CD14-positive monocyte (primary cell): ENCODE data around the gene MYO15B. TPM values are rescaled to one million over a fixed set of nuclear protein-coding genes. Genes with fewer than 3 reads are reported as not detected.

ENCODE experiments used
- DNase-seq, 3 donors: peaks; one replicate each; pipeline ENCODE4 v3.0.0-alpha.2; 2011 to 2022
- H2AFZ ChIP-seq: 2 replicates; pipeline ENCODE4 v1.6.0; 2012; ENCODE audit warnings: mild to moderate bottlenecking, low read depth, low read length, inconsistent platforms; ENCODE audit not compliant: insufficient read depth, poor library complexity, severe bottlenecking
- H3K27ac ChIP-seq, 2 donors: 1 replicate in 1 of 2; 2 replicates in 1 of 2; pipeline ENCODE4 v1.5.1; 2012 to 2013; ENCODE audit warnings: low read length in 2 of 2, control low read depth in 1 of 2, inconsistent platforms in 1 of 2, low read depth in 1 of 2, mild to moderate bottlenecking in 1 of 2
- H3K27me3 ChIP-seq, 2 donors: one replicate each; pipeline versions ENCODE4 v1.6.0 to v1.6.1; 2011 to 2013; ENCODE audit warnings: low read length in 2 of 2; ENCODE audit not compliant: control insufficient read depth in 2 of 2, insufficient read depth in 2 of 2
- H3K36me3 ChIP-seq, 2 donors: replicated peaks in 1 of 2; 1 replicate in 1 of 2; 2 replicates in 1 of 2; pipeline versions ENCODE4 v1.5.1 to v1.6.1; 2012 to 2013; ENCODE audit warnings: low read length in 2 of 2, control low read depth in 1 of 2, inconsistent platforms in 1 of 2, mild to moderate bottlenecking in 1 of 2; ENCODE audit not compliant: insufficient read depth in 2 of 2, control insufficient read depth in 1 of 2
- H3K4me1 ChIP-seq, 2 donors: 1 replicate in 1 of 2; 2 replicates in 1 of 2; pipeline versions ENCODE4 v1.5.1 to v1.6.1; 2012 to 2013; ENCODE audit warnings: low read length in 2 of 2, control low read depth in 1 of 2, inconsistent platforms in 1 of 2, mild to moderate bottlenecking in 1 of 2, moderate library complexity in 1 of 2; ENCODE audit not compliant: insufficient read depth in 2 of 2, control insufficient read depth in 1 of 2
- H3K4me2 ChIP-seq: replicated peaks from 2 replicates; pipeline ENCODE3; 2012; ENCODE audit warnings: low read length, moderate library complexity, mild to moderate bottlenecking; ENCODE audit not compliant: poor library complexity, severe bottlenecking; ENCODE audit errors: extremely low read depth
- H3K4me3 ChIP-seq, 3 experiments: fragments of 200-600 bp in 1 of 3; sonication (generic) in 1 of 3; replicated peaks in 1 of 3; 1 replicate in 2 of 3; 2 replicates in 1 of 3; pipeline ENCODE4 v1.5.1; 2011 to 2013; ENCODE audit warnings: low read length in 3 of 3, mild to moderate bottlenecking in 3 of 3, control low read depth in 2 of 3, low read depth in 2 of 3, inconsistent platforms in 1 of 3, moderate library complexity in 1 of 3
- H3K79me2 ChIP-seq: 2 replicates; pipeline ENCODE4 v1.6.0; 2012; ENCODE audit warnings: mild to moderate bottlenecking, control low read depth, inconsistent platforms, low read length, moderate library complexity; ENCODE audit not compliant: insufficient read depth
- H3K9ac ChIP-seq: 2 replicates; pipeline ENCODE4 v1.6.0; 2017; ENCODE audit warnings: low read length, mild to moderate bottlenecking; ENCODE audit not compliant: insufficient read depth, poor library complexity, severe bottlenecking
- H3K9me3 ChIP-seq, 2 donors: replicated peaks in 1 of 2; 1 replicate in 1 of 2; 2 replicates in 1 of 2; pipeline versions ENCODE4 v1.5.1 to v1.6.1; 2012 to 2013; ENCODE audit warnings: low read length in 2 of 2, control low read depth in 1 of 2; ENCODE audit not compliant: control insufficient read depth in 1 of 2, insufficient read depth in 1 of 2
- H4K20me1 ChIP-seq: 2 replicates; pipeline ENCODE4 v1.6.0; 2012; ENCODE audit warnings: mild to moderate bottlenecking, low read length, control low read depth, moderate library complexity; ENCODE audit not compliant: insufficient read depth
- H3K27ac Mint-ChIP-seq, 7 donors: one replicate each; pipeline ENCODE4 v1.8.0; 2020; ENCODE audit warnings: mild to moderate bottlenecking in 7 of 7, mixed read lengths in 7 of 7, moderate library complexity in 6 of 7, inconsistent platforms in 2 of 7
- H3K27me3 Mint-ChIP-seq, 3 donors: one replicate each; pipeline ENCODE4 v1.8.0; 2021 to 2022; ENCODE audit warnings: low read depth in 3 of 3, mild to moderate bottlenecking in 3 of 3, mixed read lengths in 3 of 3, moderate library complexity in 3 of 3, inconsistent platforms in 1 of 3
- H3K36me3 Mint-ChIP-seq, 2 donors: one replicate each; pipeline ENCODE4 v1.8.0; 2020; ENCODE audit warnings: mixed read lengths in 2 of 2, inconsistent platforms in 1 of 2, mild to moderate bottlenecking in 1 of 2
- H3K4me1 Mint-ChIP-seq: one replicate; pipeline ENCODE4 v1.8.0; 2020; ENCODE audit warnings: mild to moderate bottlenecking, mixed read lengths
- H3K4me3 Mint-ChIP-seq, 2 donors: one replicate each; pipeline ENCODE4 v1.8.0; 2020; ENCODE audit warnings: mild to moderate bottlenecking in 2 of 2, mixed read lengths in 2 of 2, moderate library complexity in 1 of 2
- H3K9me3 Mint-ChIP-seq, 7 donors: one replicate each; pipeline ENCODE4 v1.8.0; 2020 to 2022; ENCODE audit warnings: mixed read lengths in 7 of 7, mild to moderate bottlenecking in 6 of 7, moderate library complexity in 6 of 7, inconsistent platforms in 2 of 7
- CTCF ChIP-seq: fragments of 200-600 bp; IDR thresholded peaks from one replicate; pipeline ENCODE4 v1.8.0; 2022; ENCODE audit warnings: antibody characterized with exemption, mild to moderate bottlenecking
- WGBS: methylation state at CpG from one replicate; pipeline ENCODE4 v1.1.5; 2013; ENCODE audit warnings: missing lambda C conversion rate; ENCODE audit not compliant: insufficient coverage; 5-methylcytosine and 5-hydroxymethylcytosine counted together
- intact Hi-C, 2 donors: fragments of 100-400 bp; cut with micrococcal nuclease; formaldehyde crosslinking; loops; one replicate each; pipeline versions ENCODE4 v1.15.0 to v1.15.1; 2023
- polyA plus RNA-seq, 3 donors: library from polyadenylated mRNA; depleted of rRNA in 1 of 3; unstranded in 2 of 3; stranded (reverse) in 1 of 3; fragments of 300-500 nt in 2 of 3; fragments of >200 nt in 1 of 3; fragmentation: Illumina TruSeq in 2 of 3; gene quantifications; 1 replicate in 2 of 3; 2 replicates in 1 of 3; pipeline ENCODE4 v1.2.3, GENCODE V29; 2012 to 2021

MYO15B gene
- polyA plus RNA-seq, 3 donors = 0.17 to 596 (median 0.62) TPM

GRCh38 chr17:75610103-75610984 lies 22.7 kb downstream of the MYO15B start:
- Histone ChIP-seq H3K4me3 (no peak overlapping the region), H3K27me3 (no peaks in the 10 kb centered on the region), H3K9ac (no peak overlapping the region), H3K36me3 (peaks cover 49 to 55% of the 10 kb centered on the region in 2 donors), H4K20me1 (no peaks in the 10 kb centered on the region), H3K9me3 (no peaks in the 10 kb centered on the region), H3K27ac (no peak overlapping the region), H2AFZ (no peak overlapping the region), H3K79me2 (no peaks in the 10 kb centered on the region), H3K4me2 (no peak overlapping the region), H3K4me1 (no peaks in the 10 kb centered on the region)
- H3K4me3 Mint-ChIP-seq = no peak overlapping the region
- H3K27ac Mint-ChIP-seq = peak overlapping the region in 3 of 7 donors; percentile 7 to 73 (median 54)
- WGBS = 97% methylated on average over 23 of the region's 25 CpGs
- no peaks in the 10 kb centered on the region for H3K4me1 Mint-ChIP-seq
- no peak for TF ChIP-seq CTCF
- intact Hi-C loops = no loop called here
- DNase-seq = no peak
- H3K27me3 Mint-ChIP-seq = peaks cover 0 to 2% (median 0%) of the 10 kb centered on the region in 3 donors
- no peaks in the 10 kb centered on the region for H3K9me3 Mint-ChIP-seq
- peaks cover 30 to 59% of the 10 kb centered on the region in 2 donors for H3K36me3 Mint-ChIP-seq

GRCh38 chr17:75611851-75612429 lies 24.3 kb downstream of the MYO15B start:
- Histone ChIP-seq H3K79me2 (no peaks in the 10 kb centered on the region), H3K27ac (no peak overlapping the region), H3K9ac (no peak overlapping the region), H3K9me3 (no peaks in the 10 kb centered on the region), H3K4me2 (no peak overlapping the region), H2AFZ (no peak overlapping the region), H3K27me3 (no peaks in the 10 kb centered on the region), H3K4me3 (no peak overlapping the region), H4K20me1 (no peaks in the 10 kb centered on the region), H3K4me1 (no peaks in the 10 kb centered on the region), H3K36me3 (peaks cover 65 to 71% of the 10 kb centered on the region in 2 donors)
- no peak for TF ChIP-seq CTCF
- H3K27ac Mint-ChIP-seq = peak overlapping the region in 1 of 7 donors; percentile 54
- no peak for DNase-seq
- H3K4me1 Mint-ChIP-seq = no peaks in the 10 kb centered on the region
- 97% methylated on average over 17 of the region's 20 CpGs for WGBS
- no peak overlapping the region for H3K4me3 Mint-ChIP-seq
- no peaks in the 10 kb centered on the region for H3K9me3 Mint-ChIP-seq
- peaks cover 0 to 2% (median 0%) of the 10 kb centered on the region in 3 donors for H3K27me3 Mint-ChIP-seq
- intact Hi-C loops = no loop called here
- peaks cover 36 to 66% of the 10 kb centered on the region in 2 donors for H3K36me3 Mint-ChIP-seq
